ENCODE results near the gene CDHR1. TPM values are rescaled to one million over a fixed set of nuclear protein-coding genes. Genes with fewer than 3 reads are reported as not detected.

CDHR1 gene
- polyA plus RNA-seq, 3 donors: 0.06 to 0.15 (median 0.11) TPM

- 25 to 38% (median 28%) methylated on average over 5 of the region's 5 CpGs for WGBS, 3 donors
- H3K27ac ChIP-seq (ENCODE audit: low read depth, low read length): no peak overlapping the region
These were observed 402 bp upstream of the CDHR1 start for GRCh38 chr10:84193846-84194423.

- 15 to 19% (median 15%) methylated on average over 43 of the region's 43 CpGs for WGBS, 3 donors
These were observed 900 bp downstream of the CDHR1 start for GRCh38 chr10:84195044-84195830.

GRCh38 chr10:84196083-84196482 lies 1.7 kb downstream of the CDHR1 start:
- no peak overlapping the region for H3K27ac ChIP-seq (ENCODE audit: low read depth, low read length)
- 18 to 25% (median 20%) methylated on average over 4 of the region's 4 CpGs for WGBS, 3 donors

More at GRCh38 chr10:84195044-84195830, 900 bp downstream of the CDHR1 start:
- no peak overlapping the region for H3K27ac ChIP-seq (ENCODE audit: low read depth, low read length)

GRCh38 chr10:84196941-84197340 lies 2.6 kb downstream of the CDHR1 start:
- 58 to 69% (median 64%) methylated on average over 5 of the region's 5 CpGs for WGBS, 3 donors
- no peak overlapping the region for H3K27ac ChIP-seq (ENCODE audit: low read depth, low read length)

GRCh38 chr10:84197643-84198042 lies 3.3 kb downstream of the CDHR1 start:
- H3K27ac ChIP-seq (ENCODE audit: low read depth, low read length): no peak overlapping the region
- WGBS, 3 donors: 70 to 78% (median 74%) methylated on average over 5 of the region's 5 CpGs

- H3K27ac ChIP-seq (ENCODE audit: low read depth, low read length): no peak overlapping the region
- WGBS, 3 donors: 82 to 83% (median 82%) methylated on average over 7 of the region's 7 CpGs
These were observed 4.0 kb downstream of the CDHR1 start for GRCh38 chr10:84198206-84198915.

- WGBS, 3 donors: 60 to 68% (median 67%) methylated on average over 10 to 11 of the region's 11 CpGs
- H3K27ac ChIP-seq (ENCODE audit: low read depth, low read length): no peak overlapping the region
These were observed 6.4 kb downstream of the CDHR1 start for GRCh38 chr10:84200537-84201243.

GRCh38 chr10:84201244-84201606 lies 6.9 kb downstream of the CDHR1 start:
- H3K27ac ChIP-seq (ENCODE audit: low read depth, low read length): no peak overlapping the region
- 38 to 65% (median 47%) methylated on average over 6 of the region's 6 CpGs for WGBS, 3 donors

- H3K27ac ChIP-seq (ENCODE audit: low read depth, low read length): no peak overlapping the region
- whole genome bisulfite sequencing, 3 donors: 89 to 90% (median 89%) methylated on average over 11 of the region's 11 CpGs
These were observed 7.3 kb downstream of the CDHR1 start for GRCh38 chr10:84201682-84202081.

GRCh38 chr10:84202349-84202748 lies 8.0 kb downstream of the CDHR1 start:
- no peak overlapping the region for H3K27ac ChIP-seq (ENCODE audit: low read depth, low read length)
- WGBS, 3 donors: 87 to 89% (median 88%) methylated on average over 5 of the region's 5 CpGs

- 84 to 88% (median 86%) methylated on average over 4 of the region's 4 CpGs for WGBS, 3 donors
- H3K27ac ChIP-seq (ENCODE audit: low read depth, low read length): no peak overlapping the region
These were observed 9.8 kb downstream of the CDHR1 start for GRCh38 chr10:84204122-84204521.

- no peak overlapping the region for H3K27ac ChIP-seq (ENCODE audit: low read depth, low read length)
- WGBS, 3 donors: 88 to 92% (median 92%) methylated on average over 4 of the region's 4 CpGs
These were observed 10.3 kb downstream of the CDHR1 start for GRCh38 chr10:84204610-84205009.

- no peak overlapping the region for H3K27ac ChIP-seq (ENCODE audit: low read depth, low read length)
- 34 to 35% (median 35%) methylated on average over 8 of the region's 8 CpGs for WGBS, 3 donors
These were observed 10.9 kb downstream of the CDHR1 start for GRCh38 chr10:84205049-84205852.

- WGBS, 3 donors: 65 to 71% (median 68%) methylated on average over 6 of the region's 6 CpGs
These were observed 11.7 kb downstream of the CDHR1 start for GRCh38 chr10:84205853-84206525.

GRCh38 chr10:84208023-84208422 lies 13.7 kb downstream of the CDHR1 start:
- H3K27ac ChIP-seq (ENCODE audit: low read depth, low read length): no peak overlapping the region
- WGBS, 3 donors: 74 to 86% (median 83%) methylated on average over 9 to 10 of the region's 10 CpGs

More at GRCh38 chr10:84205853-84206525, 11.7 kb downstream of the CDHR1 start:
- no peak overlapping the region for H3K27ac ChIP-seq (ENCODE audit: low read depth, low read length)

- 82 to 90% (median 88%) methylated on average over 2 of the region's 2 CpGs for WGBS, 3 donors
These were observed 17.2 kb downstream of the CDHR1 start for GRCh38 chr10:84211566-84211965.

GRCh38 chr10:84212014-84212413 lies 17.7 kb downstream of the CDHR1 start:
- 75 to 81% (median 76%) methylated on average over 5 of the region's 5 CpGs for WGBS, 3 donors
- no peak overlapping the region for H3K27ac ChIP-seq (ENCODE audit: low read depth, low read length)

More at GRCh38 chr10:84211566-84211965, 17.2 kb downstream of the CDHR1 start:
- no peak overlapping the region for H3K27ac ChIP-seq (ENCODE audit: low read depth, low read length)

Measured in adipose tissue (tissue), 3 donors.